ENCODE measurements around the gene SCLY. TPM values are rescaled to one million over a fixed set of nuclear protein-coding genes. Genes with fewer than 3 reads are reported as not detected.

SCLY gene
- total and polyA plus RNA-seq, 8 donors, result 5.4 to 12.8 (median 11.4) TPM

DNA sequence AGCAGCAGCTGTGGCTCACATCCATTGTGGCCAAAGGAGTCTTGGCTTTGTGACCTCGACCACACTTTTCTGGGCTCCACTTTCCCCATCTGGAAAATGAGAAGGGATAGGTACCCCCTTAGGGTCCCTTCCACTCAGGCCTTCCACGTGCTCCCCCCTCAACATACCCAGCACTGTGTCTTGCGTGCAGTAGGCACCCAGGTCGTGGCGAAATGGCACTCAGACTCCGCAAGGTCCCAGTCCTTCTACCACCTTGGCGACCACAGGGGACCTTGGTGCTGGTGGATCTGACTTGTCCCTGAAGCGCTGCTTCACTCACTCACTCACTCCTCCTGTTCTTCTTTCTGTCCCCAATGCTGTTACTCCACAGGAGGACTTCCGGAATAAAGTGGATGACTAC is 19.9 kb upstream of the SCLY start:
- intact Hi-C loops (cut with DNase I; ENCODE audit: low total_unique reads), result no loop called here
- H3K27ac ChIP-seq, result no peak overlapping the region
- H3K4me1 ChIP-seq, result no peaks in the 10 kb centered on the region
- 86 to 94% (median 92%) methylated on average over 9 of the region's 9 CpGs for WGBS, 5 donors
- H3K27me3 ChIP-seq, result no peaks in the 10 kb centered on the region
- TF ChIP-seq POLR2A (IDR thresholded peaks at IDR 0.05), result no peak
- no peak for TF ChIP-seq POLR2AphosphoS5 (IDR thresholded peaks at IDR 0.05)
- TF ChIP-seq EP300 (IDR thresholded peaks at IDR 0.05), result no peak
- DNase-seq, result no peak
- no peak overlapping the region for H3K4me3 ChIP-seq
- H3K36me3 ChIP-seq, result peaks cover 30 to 100% (median 90%) of the 10 kb centered on the region in 4 donors
- H3K9me3 ChIP-seq, result no peaks in the 10 kb centered on the region

DNA sequence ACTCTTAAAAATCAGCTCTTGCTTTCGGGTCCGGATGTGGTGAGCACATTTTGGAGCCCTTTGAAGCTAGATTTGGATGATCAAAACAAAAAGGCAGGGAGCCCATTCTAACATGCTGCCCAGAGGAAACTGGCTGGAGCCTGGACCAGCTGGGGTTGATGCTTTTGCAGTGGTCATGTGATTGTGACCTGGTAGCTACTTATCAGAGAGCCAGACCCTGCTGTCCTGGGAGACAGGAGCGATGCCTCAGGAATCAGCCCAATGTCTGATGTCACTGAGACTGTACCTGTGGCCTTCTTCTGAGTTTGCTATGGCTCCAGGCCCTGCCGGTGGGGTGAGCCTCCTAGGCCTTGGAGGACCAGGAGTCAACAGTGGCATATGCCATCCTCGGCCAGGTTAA is 18.7 kb upstream of the SCLY start:
- TF ChIP-seq EP300 (IDR thresholded peaks at IDR 0.05) (no peak), POLR2A (IDR thresholded peaks at IDR 0.05) (no peak), POLR2AphosphoS5 (IDR thresholded peaks at IDR 0.05) (no peak)
- TF ChIP-seq, protein P1, sequence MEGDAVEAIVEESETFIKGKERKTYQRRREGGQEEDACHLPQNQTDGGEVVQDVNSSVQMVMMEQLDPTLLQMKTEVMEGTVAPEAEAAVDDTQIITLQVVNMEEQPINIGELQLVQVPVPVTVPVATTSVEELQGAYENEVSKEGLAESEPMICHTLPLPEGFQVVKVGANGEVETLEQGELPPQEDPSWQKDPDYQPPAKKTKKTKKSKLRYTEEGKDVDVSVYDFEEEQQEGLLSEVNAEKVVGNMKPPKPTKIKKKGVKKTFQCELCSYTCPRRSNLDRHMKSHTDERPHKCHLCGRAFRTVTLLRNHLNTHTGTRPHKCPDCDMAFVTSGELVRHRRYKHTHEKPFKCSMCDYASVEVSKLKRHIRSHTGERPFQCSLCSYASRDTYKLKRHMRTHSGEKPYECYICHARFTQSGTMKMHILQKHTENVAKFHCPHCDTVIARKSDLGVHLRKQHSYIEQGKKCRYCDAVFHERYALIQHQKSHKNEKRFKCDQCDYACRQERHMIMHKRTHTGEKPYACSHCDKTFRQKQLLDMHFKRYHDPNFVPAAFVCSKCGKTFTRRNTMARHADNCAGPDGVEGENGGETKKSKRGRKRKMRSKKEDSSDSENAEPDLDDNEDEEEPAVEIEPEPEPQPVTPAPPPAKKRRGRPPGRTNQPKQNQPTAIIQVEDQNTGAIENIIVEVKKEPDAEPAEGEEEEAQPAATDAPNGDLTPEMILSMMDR (IDR thresholded peaks at IDR 0.05), result no peak
- Histone ChIP-seq H3K4me1 (no peaks in the 10 kb centered on the region), H3K27ac (no peak overlapping the region), H3K4me3 (no peak overlapping the region), H3K36me3 (peaks cover 27 to 96% (median 86%) of the 10 kb centered on the region in 4 donors), H3K9me3 (no peaks in the 10 kb centered on the region), H3K27me3 (no peaks in the 10 kb centered on the region)
- DNase-seq, result no peak
- 91 to 96% (median 93%) methylated on average over 5 of the region's 5 CpGs for WGBS, 5 donors
- intact Hi-C loops (cut with DNase I; ENCODE audit: low total_unique reads), result no loop called here

DNA sequence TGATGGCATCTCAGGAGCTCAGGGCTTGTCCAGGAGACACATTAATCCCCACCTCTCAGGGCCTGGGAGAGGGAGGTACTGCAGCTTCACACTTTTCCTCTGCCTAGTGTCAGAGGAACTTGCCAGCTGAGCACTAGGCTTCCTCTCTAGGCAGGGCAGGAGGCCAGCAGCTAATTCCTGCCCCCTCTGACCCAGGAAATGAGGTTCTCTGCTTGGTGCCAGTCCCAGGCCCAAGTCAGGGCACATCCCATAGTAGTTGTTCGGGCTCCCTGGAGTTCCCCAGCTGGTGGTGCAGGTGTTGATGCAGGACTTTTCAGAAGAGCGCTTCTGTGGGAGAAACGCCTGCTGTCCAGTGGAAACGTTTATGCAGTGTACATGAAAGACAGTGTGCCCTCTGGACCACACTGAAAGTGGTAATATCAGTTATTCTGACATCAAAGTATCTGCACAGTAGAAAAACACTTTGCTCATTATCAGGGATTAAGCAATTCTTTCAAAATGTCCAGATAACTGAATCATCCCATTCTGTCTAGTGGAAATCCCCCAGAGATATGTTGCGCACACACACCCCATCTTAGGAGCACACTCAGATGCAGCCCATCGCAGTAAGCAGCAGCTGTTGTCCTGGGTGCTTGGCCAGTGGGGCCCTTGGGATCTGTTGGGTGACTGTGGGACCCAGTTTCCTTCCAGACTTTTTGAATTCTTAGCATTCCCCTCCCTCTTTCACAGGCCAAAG is 17.8 kb upstream of the SCLY start:
- Histone ChIP-seq H3K36me3 (peaks cover 18 to 87% (median 76%) of the 10 kb centered on the region in 4 donors), H3K4me1 (no peaks in the 10 kb centered on the region), H3K9me3 (peaks cover 0 to 1% (median under 1%) of the 10 kb centered on the region in 4 donors), H3K27ac (no peak overlapping the region), H3K27me3 (no peaks in the 10 kb centered on the region), H3K4me3 (no peak overlapping the region)
- WGBS, 5 donors, result 80 to 92% (median 90%) methylated on average over 6 of the region's 6 CpGs
- TF ChIP-seq POLR2A (IDR thresholded peaks at IDR 0.05), result no peak
- TF ChIP-seq POLR2AphosphoS5 (IDR thresholded peaks at IDR 0.05), result no peak
- TF ChIP-seq, protein P1 (IDR thresholded peaks at IDR 0.05), result no peak
- no peak for TF ChIP-seq EP300 (IDR thresholded peaks at IDR 0.05)
- peak in 1 of 2 donors; percentile 33 for DNase-seq
- intact Hi-C loops (cut with DNase I; ENCODE audit: low total_unique reads), result no loop called here

DNA sequence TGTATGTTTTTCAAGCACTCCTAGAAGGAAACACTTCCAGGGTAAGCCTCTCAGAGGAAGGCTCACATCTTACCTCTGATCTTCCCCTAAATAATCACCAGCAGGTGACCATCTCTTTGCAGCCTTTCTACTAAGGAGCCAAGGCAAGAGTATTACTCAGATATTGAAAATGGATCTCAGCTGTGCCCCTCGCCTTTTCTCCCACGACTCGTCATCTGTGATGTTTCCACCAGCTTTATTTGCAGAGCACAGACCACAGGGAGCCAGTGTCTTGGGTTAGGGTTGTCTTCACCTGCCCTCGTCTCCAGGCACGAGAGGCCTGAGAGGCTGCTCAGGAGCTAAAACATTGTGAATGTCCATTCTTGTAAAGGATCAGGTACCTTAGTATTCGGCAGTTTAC is 16.9 kb upstream of the SCLY start:
- no peaks in the 10 kb centered on the region for H3K4me1 ChIP-seq
- H3K36me3 ChIP-seq, result peaks cover 10 to 78% (median 68%) of the 10 kb centered on the region in 4 donors
- H3K4me3 ChIP-seq, result no peak overlapping the region
- WGBS, 5 donors, result 92 to 98% (median 95%) methylated on average over 6 of the region's 6 CpGs
- H3K27me3 ChIP-seq, result no peaks in the 10 kb centered on the region
- no peak for DNase-seq
- TF ChIP-seq POLR2AphosphoS5 (IDR thresholded peaks at IDR 0.05) (no peak), POLR2A (IDR thresholded peaks at IDR 0.05) (no peak), EP300 (IDR thresholded peaks at IDR 0.05) (no peak)
- TF ChIP-seq, protein P1 (IDR thresholded peaks at IDR 0.05), result no peak
- H3K9me3 ChIP-seq, result peaks cover 0 to 8% (median 6%) of the 10 kb centered on the region in 4 donors
- no peak overlapping the region for H3K27ac ChIP-seq
- intact Hi-C loops (cut with DNase I; ENCODE audit: low total_unique reads), result no loop called here

DNA sequence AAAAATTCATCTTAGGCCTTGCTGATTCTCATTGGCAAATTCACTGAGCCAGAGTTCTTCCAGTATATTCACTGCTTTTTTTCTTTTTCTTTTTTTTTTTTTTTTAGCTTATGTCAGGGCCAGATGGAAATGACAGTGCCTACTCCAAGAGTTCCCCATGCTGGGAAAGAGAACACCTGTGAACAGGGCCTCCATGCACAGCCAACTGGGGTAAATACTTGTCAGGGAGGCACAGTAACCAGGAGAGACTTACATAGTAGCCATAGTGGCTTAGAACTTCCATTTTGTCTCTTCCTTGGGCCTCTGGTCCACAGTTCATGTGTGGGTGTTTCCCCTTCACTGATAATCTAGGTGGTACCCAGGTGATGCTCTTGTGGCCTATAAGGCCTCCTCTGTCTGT is 15.2 kb upstream of the SCLY start:
- H3K9me3 ChIP-seq, result peaks cover 0 to 8% (median 6%) of the 10 kb centered on the region in 4 donors
- intact Hi-C loops (cut with DNase I; ENCODE audit: low total_unique reads), result no loop called here
- peaks cover 0 to 61% (median 51%) of the 10 kb centered on the region in 4 donors for H3K36me3 ChIP-seq
- TF ChIP-seq EP300 (IDR thresholded peaks at IDR 0.05), result no peak
- TF ChIP-seq POLR2A (IDR thresholded peaks at IDR 0.05), result no peak
- TF ChIP-seq, protein P1 (IDR thresholded peaks at IDR 0.05), result no peak
- TF ChIP-seq POLR2AphosphoS5 (IDR thresholded peaks at IDR 0.05), result no peak
- DNase-seq, result peak in 1 of 2 donors; percentile 26
- no peaks in the 10 kb centered on the region for H3K27me3 ChIP-seq
- H3K27ac ChIP-seq, result no peak overlapping the region
- no peak overlapping the region for H3K4me3 ChIP-seq
- no peaks in the 10 kb centered on the region for H3K4me1 ChIP-seq
